Tibial nerve (tissue), 4 donors: ENCODE data around the gene SLC24A3. TPM values are rescaled to one million over a fixed set of nuclear protein-coding genes. Genes with fewer than 3 reads are reported as not detected.

Experiments used
- DNase-seq, 2 donors: peaks; one replicate each; pipeline ENCODE4 v3.0.0-alpha.2; 2019; ENCODE audit warnings: low spot score in 2 of 2
- H3K27ac ChIP-seq, 4 donors: fragments of 200-600 bp; sonication (generic) in 3 of 4; one replicate each; pipeline ENCODE4 v1.5.1; 2017 to 2019; ENCODE audit warnings: mild to moderate bottlenecking in 1 of 4
- H3K27me3 ChIP-seq, 2 donors: fragments of 200-600 bp; sonication (generic) in 1 of 2; one replicate each; pipeline versions ENCODE4 v1.5.1 to v1.6.0; 2017 to 2019
- H3K36me3 ChIP-seq, 3 donors: fragments of 200-600 bp; sonication (generic); one replicate each; pipeline ENCODE4 v1.5.1; 2018 to 2019
- H3K4me1 ChIP-seq, 4 donors: fragments of 200-600 bp; sonication (generic) in 3 of 4; one replicate each; pipeline ENCODE4 v1.5.1; 2017 to 2019
- H3K4me3 ChIP-seq, 4 donors: fragments of 200-600 bp; sonication (generic) in 3 of 4; one replicate each; pipeline ENCODE4 v1.5.1; 2017 to 2019; ENCODE audit warnings: mild to moderate bottlenecking in 1 of 4, moderate library complexity in 1 of 4
- H3K9me3 ChIP-seq, 4 donors: fragments of 200-600 bp; sonication (generic) in 3 of 4; one replicate each; pipeline ENCODE4 v1.5.1; 2017 to 2019
- EP300 ChIP-seq, 2 donors: sonication (generic); formaldehyde crosslinking; IDR thresholded peaks; one replicate each; pipeline ENCODE4 v1.6.1; 2017; ENCODE audit warnings: antibody characterized with exemption in 2 of 2, mild to moderate bottlenecking in 1 of 2
- POLR2A ChIP-seq, 2 donors: fragments of 450-650 bp; IDR thresholded peaks; one replicate each; pipeline ENCODE4 v1.6.1; 2017; ENCODE audit warnings: antibody characterized with exemption in 2 of 2, mild to moderate bottlenecking in 2 of 2, moderate library complexity in 2 of 2
- WGBS, 2 donors: methylation state at CpG; one replicate each; pipeline ENCODE4 v1.1.5; 2018; 5-methylcytosine and 5-hydroxymethylcytosine counted together
- total RNA-seq, 4 donors: library from RNA; depleted of rRNA; stranded (reverse); fragments of >200 nt; gene quantifications; one replicate each; pipeline ENCODE4 v1.1.0, GENCODE V29; 2016
- TF ChIP-seq, protein P1 (sequence below), 5 experiments: fragments of 200-600 bp in 3 of 5; fragments of 450-650 bp in 2 of 5; sonication (generic) in 3 of 5; IDR thresholded peaks; one replicate each; pipeline ENCODE4 v1.5.1; 2016 to 2019; ENCODE audit warnings: antibody characterized with exemption in 5 of 5, mild to moderate bottlenecking in 3 of 5, moderate library complexity in 2 of 5

Gene SLC24A3
- total RNA-seq, 4 donors from 2014 or later: 1.3 to 4.0 (median 2.7) TPM

DNA sequence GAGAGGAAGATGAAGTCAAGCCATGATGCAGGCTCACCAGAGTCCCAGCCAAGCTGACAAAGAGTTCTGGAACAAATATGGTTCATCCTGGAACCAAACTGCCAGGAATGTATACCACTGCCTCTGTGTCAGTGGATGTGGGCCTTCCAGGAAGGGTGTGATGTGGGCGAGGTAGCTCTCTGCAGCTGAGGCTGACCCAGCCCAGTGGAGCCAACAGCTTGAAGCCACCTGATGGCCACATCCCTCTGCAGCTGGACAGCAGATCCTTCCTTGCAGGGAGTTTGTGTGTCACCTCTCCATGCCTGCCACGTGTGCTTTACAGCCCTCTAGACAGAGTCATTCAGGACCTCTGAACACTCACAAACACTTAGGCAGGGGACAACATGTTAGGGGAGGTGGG, 403.6 kb downstream of the SLC24A3 start:
- Histone ChIP-seq H3K27ac (no peak overlapping the region), H3K27me3 (no peaks in the 10 kb centered on the region), H3K4me3 (no peak overlapping the region), H3K4me1 (no peaks in the 10 kb centered on the region), H3K9me3 (no peaks in the 10 kb centered on the region), H3K36me3 (no peaks in the 10 kb centered on the region)
- DNase-seq: no peak
- WGBS, 2 donors: 77 to 92% methylated on average over 2 of the region's 2 CpGs
- TF ChIP-seq POLR2A (IDR thresholded peaks at IDR 0.05): no peak

DNA sequence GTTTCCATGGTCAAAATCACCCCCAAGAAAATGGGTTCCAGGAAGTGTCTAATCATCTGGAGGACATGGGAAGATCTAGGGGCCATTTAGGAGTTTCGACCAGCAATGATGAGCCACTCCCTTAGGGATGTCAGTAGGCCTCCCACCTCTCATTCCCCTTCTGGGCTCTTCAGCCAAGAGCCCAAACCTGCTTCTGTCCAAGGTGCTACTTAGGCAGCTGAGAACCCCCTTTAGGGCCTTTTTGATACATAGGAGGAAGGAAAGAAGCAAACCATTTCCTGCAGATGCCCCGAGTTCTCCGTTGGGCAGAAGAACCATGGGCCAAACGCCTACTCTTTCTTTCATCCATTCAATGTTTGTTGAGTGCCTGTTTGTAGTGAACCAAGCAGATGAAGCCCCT, 404.2 kb downstream of the SLC24A3 start:
- Histone ChIP-seq H3K36me3 (no peaks in the 10 kb centered on the region), H3K27me3 (no peaks in the 10 kb centered on the region), H3K4me1 (no peaks in the 10 kb centered on the region), H3K4me3 (no peak overlapping the region), H3K9me3 (no peaks in the 10 kb centered on the region), H3K27ac (no peak overlapping the region)
- 84 to 88% methylated on average over 4 of the region's 4 CpGs for WGBS, 2 donors
- no peak for DNase-seq
- TF ChIP-seq POLR2A (IDR thresholded peaks at IDR 0.05) (no peak), EP300 (IDR thresholded peaks at IDR 0.05) (no peak)
- TF ChIP-seq, protein P1, sequence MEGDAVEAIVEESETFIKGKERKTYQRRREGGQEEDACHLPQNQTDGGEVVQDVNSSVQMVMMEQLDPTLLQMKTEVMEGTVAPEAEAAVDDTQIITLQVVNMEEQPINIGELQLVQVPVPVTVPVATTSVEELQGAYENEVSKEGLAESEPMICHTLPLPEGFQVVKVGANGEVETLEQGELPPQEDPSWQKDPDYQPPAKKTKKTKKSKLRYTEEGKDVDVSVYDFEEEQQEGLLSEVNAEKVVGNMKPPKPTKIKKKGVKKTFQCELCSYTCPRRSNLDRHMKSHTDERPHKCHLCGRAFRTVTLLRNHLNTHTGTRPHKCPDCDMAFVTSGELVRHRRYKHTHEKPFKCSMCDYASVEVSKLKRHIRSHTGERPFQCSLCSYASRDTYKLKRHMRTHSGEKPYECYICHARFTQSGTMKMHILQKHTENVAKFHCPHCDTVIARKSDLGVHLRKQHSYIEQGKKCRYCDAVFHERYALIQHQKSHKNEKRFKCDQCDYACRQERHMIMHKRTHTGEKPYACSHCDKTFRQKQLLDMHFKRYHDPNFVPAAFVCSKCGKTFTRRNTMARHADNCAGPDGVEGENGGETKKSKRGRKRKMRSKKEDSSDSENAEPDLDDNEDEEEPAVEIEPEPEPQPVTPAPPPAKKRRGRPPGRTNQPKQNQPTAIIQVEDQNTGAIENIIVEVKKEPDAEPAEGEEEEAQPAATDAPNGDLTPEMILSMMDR (IDR thresholded peaks at IDR 0.05): no peak

DNA sequence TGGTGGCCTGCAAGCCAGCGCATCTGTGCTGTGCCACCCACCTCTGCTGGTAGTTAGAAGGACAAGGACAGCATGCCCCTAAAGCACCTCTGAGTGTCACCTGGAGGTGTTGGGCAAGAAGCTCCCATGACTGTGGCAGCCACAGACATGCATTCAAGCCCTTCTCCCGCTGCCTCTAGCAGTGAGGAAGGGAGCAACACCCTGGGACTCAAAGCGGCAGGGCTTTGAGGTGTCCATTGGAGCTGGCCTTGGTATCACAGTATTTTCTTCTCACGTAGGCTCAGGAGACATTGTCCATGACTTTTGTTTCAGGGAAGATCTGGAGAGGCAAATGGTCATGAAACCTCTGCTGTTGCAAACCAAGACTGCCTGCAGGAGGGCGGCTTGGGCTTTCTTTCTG, 404.8 kb downstream of the SLC24A3 start:
- Histone ChIP-seq H3K9me3 (no peaks in the 10 kb centered on the region), H3K27ac (no peak overlapping the region), H3K27me3 (no peaks in the 10 kb centered on the region), H3K4me3 (no peak overlapping the region), H3K4me1 (no peaks in the 10 kb centered on the region), H3K36me3 (no peaks in the 10 kb centered on the region)
- 87 to 96% methylated on average over 4 to 5 of the region's 5 CpGs for WGBS, 2 donors
- TF ChIP-seq EP300 (IDR thresholded peaks at IDR 0.05) (no peak), POLR2A (IDR thresholded peaks at IDR 0.05) (no peak)
- TF ChIP-seq, protein P1 (IDR thresholded peaks at IDR 0.05): no peak
- no peak for DNase-seq

DNA sequence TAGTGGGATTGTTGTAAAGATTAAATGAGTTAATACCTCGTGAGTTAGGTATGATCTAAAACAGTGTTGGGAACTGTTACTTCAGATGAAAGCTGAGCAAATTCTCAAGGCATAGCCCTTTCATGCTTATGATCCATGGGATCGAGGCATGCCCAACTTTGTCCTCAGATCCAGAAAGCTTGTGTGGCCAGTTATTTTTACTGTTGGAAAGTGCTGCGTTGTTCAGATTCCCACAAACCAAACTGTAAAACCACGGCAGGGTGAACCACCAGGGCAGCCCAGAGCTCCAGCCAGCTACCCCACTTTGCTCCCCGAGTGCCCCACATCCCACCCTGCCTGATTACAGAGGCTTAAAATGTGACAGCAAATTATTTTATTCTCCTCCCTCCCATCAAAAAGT, 406.3 kb downstream of the SLC24A3 start:
- no peaks in the 10 kb centered on the region for H3K27me3 ChIP-seq
- H3K9me3 ChIP-seq: no peaks in the 10 kb centered on the region
- no peak for DNase-seq
- no peak overlapping the region for H3K4me3 ChIP-seq
- no peaks in the 10 kb centered on the region for H3K36me3 ChIP-seq
- TF ChIP-seq POLR2A (IDR thresholded peaks at IDR 0.05): no peak
- TF ChIP-seq EP300 (IDR thresholded peaks at IDR 0.05): no peak
- TF ChIP-seq, protein P1 (IDR thresholded peaks at IDR 0.05): no peak
- no peak overlapping the region for H3K27ac ChIP-seq
- no peaks in the 10 kb centered on the region for H3K4me1 ChIP-seq
- 79 to 87% methylated on average over 5 of the region's 5 CpGs for WGBS, 2 donors

DNA sequence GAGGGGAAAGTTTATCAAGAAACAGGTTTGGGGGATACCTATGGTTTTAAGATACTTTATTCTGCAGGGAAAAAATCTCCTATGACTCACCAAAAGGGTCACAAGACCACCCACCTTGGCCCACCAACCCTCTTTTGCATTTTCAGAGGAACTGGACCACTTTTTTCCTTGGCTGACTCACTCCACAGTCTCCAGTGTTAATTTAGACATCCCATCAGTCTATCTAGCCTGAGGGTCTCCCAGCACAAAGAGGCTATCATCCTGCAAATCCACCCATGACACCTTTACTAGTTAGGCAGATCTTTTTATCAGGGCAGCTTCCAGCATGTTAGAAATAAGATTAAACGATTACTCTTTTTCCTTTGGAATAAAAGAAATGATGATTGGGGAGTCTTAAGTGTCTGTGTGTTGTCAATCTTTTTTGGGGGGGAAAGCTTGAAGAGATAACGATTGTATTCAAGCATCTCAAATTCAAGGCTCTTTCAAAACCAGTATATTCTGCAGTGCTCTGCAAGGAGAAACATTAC, 407.5 kb downstream of the SLC24A3 start:
- 53 to 69% methylated on average over 2 of the region's 2 CpGs for WGBS, 2 donors
- no peak overlapping the region for H3K4me3 ChIP-seq
- TF ChIP-seq EP300 (IDR thresholded peaks at IDR 0.05): no peak
- TF ChIP-seq, protein P1 (IDR thresholded peaks at IDR 0.05): no peak
- TF ChIP-seq POLR2A (IDR thresholded peaks at IDR 0.05): no peak
- H3K9me3 ChIP-seq: peaks cover 0 to 5% (median 0%) of the 10 kb centered on the region in 4 donors
- DNase-seq: no peak
- H3K4me1 ChIP-seq: no peaks in the 10 kb centered on the region
- H3K27me3 ChIP-seq: no peaks in the 10 kb centered on the region
- no peaks in the 10 kb centered on the region for H3K36me3 ChIP-seq
- no peak overlapping the region for H3K27ac ChIP-seq

DNA sequence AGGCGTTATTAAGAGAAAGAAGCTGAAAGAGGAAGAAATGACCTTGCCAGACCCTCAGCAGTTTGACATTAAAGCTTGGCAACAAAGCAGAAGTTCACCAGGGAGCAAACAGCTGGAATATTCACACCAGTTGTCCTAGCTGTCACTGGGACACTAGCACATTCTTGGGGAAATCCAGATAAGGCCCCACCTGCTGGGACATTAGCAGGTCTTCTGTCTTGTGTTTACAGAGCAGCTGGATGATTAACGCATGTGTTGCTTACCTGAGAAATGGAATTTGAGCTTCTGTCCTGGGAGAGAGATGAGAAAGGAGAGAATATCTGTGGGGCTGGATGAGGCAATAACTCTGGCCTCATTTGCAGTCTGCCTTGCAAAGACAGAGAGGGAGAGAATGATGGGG, 408.0 kb downstream of the SLC24A3 start:
- no peaks in the 10 kb centered on the region for H3K27me3 ChIP-seq
- DNase-seq: no peak
- H3K4me3 ChIP-seq: no peak overlapping the region
- 26 to 28% methylated on average over 2 of the region's 2 CpGs for WGBS, 2 donors
- TF ChIP-seq, protein P1 (IDR thresholded peaks at IDR 0.05): no peak
- TF ChIP-seq EP300 (IDR thresholded peaks at IDR 0.05) (no peak), POLR2A (IDR thresholded peaks at IDR 0.05) (no peak)
- peaks cover 0 to 5% (median 0%) of the 10 kb centered on the region in 4 donors for H3K9me3 ChIP-seq
- H3K36me3 ChIP-seq: no peaks in the 10 kb centered on the region
- H3K4me1 ChIP-seq: no peaks in the 10 kb centered on the region
- no peak overlapping the region for H3K27ac ChIP-seq
